HEK293 (cell line): ENCODE data around the gene ARRDC2.

Source experiments
- CTCF ChIA-PET: fragments of 350-600 bp; formaldehyde crosslinking; extraction: SDS; loops from one replicate; lab custom pipeline; 2021; ENCODE audit warnings: antibody characterized with exemption; lab: Yijun Ruan, JAX
- POLR2A ChIA-PET: fragments of 300-600 bp; formaldehyde crosslinking; extraction: SDS; loops from one replicate; lab custom pipeline; 2020; ENCODE audit warnings: antibody characterized with exemption, inconsistent platforms; lab: Yijun Ruan, JAX
- H3K27ac ChIP-seq: fragments of 200-500 bp; sonication (Bioruptor generic); 2 replicates; pipeline ENCODE4 v1.5.1; 2014; ENCODE audit warnings: low read depth, low read length, control low read depth, inconsistent platforms; ENCODE audit errors: extremely low read depth
- H3K36me3 ChIP-seq, 2 experiments: fragments of 200-500 bp in 1 of 2; sonication (Bioruptor generic) in 1 of 2; 1 replicate in 1 of 2; 2 replicates in 1 of 2; pipeline ENCODE4 v1.5.1; 2014 to 2017; ENCODE audit warnings: inconsistent platforms in 2 of 2, low read length in 2 of 2; ENCODE audit not compliant: control insufficient read depth in 2 of 2, insufficient read depth in 1 of 2
- H3K4me1 ChIP-seq: fragments of 200-500 bp; sonication (Bioruptor generic); 2 replicates; pipeline ENCODE4 v1.5.1; 2014; ENCODE audit warnings: mild to moderate bottlenecking, low read length, inconsistent platforms; ENCODE audit not compliant: control insufficient read depth, insufficient read depth
- H3K4me3 ChIP-seq: 2 replicates; pipeline ENCODE4 v1.5.1; 2011; ENCODE audit warnings: low read depth, mild to moderate bottlenecking, control low read depth, low read length, moderate library complexity
- H3K9me3 ChIP-seq: fragments of 200-500 bp; sonication (Bioruptor generic); 2 replicates; pipeline ENCODE4 v1.5.1; 2014; ENCODE audit warnings: low read depth, low read length, inconsistent platforms; ENCODE audit not compliant: control insufficient read depth, insufficient read depth
- EGR2 ChIP-seq: fragments of 450-650 bp; formaldehyde crosslinking; IDR thresholded peaks from 2 replicates; pipeline ENCODE4 v1.5.1; 2016; ENCODE audit warnings: low read depth, missing biosample characterization, missing genetic modification characterization
- GLI4 ChIP-seq: fragments of 450-650 bp; formaldehyde crosslinking; IDR thresholded peaks from 2 replicates; pipeline ENCODE4 v1.5.1; 2016; ENCODE audit warnings: missing biosample characterization, missing genetic modification characterization
- GLIS1 ChIP-seq: fragments of 450-650 bp; formaldehyde crosslinking; IDR thresholded peaks from 2 replicates; pipeline ENCODE4 v1.5.1; 2016; ENCODE audit warnings: missing biosample characterization, missing genetic modification characterization
- KLF1 ChIP-seq: fragments of 450-650 bp; formaldehyde crosslinking; IDR thresholded peaks from 2 replicates; pipeline ENCODE4 v1.5.1; 2016; ENCODE audit warnings: missing biosample characterization, missing genetic modification characterization
- KLF9 ChIP-seq: fragments of 450-650 bp; formaldehyde crosslinking; IDR thresholded peaks from 2 replicates; pipeline ENCODE4 v1.5.1; 2016; ENCODE audit warnings: missing biosample characterization, missing genetic modification characterization, low read depth
- PRDM4 ChIP-seq: fragments of 450-650 bp; formaldehyde crosslinking; IDR thresholded peaks from 2 replicates; pipeline ENCODE4 v1.5.1; 2017; ENCODE audit warnings: missing biosample characterization, missing genetic modification characterization
- RBAK ChIP-seq: fragments of 450-650 bp; formaldehyde crosslinking; IDR thresholded peaks from 2 replicates; pipeline ENCODE4 v1.5.1; 2016; ENCODE audit warnings: missing biosample characterization, missing genetic modification characterization
- SP2 ChIP-seq: fragments of 450-650 bp; formaldehyde crosslinking; IDR thresholded peaks from 2 replicates; pipeline ENCODE4 v1.5.1; 2016; ENCODE audit warnings: missing biosample characterization, missing genetic modification characterization
- TRIM28 ChIP-seq: IDR thresholded peaks from 2 replicates; pipeline ENCODE4 v1.6.1; 2011; ENCODE audit warnings: low read length, control low read depth, borderline replicate concordance
- YY2 ChIP-seq: fragments of 450-650 bp; formaldehyde crosslinking; IDR thresholded peaks from 2 replicates; pipeline ENCODE4 v1.5.1; 2016; ENCODE audit warnings: missing biosample characterization, missing genetic modification characterization
- ZBTB20 ChIP-seq: fragments of 450-650 bp; formaldehyde crosslinking; IDR thresholded peaks from 2 replicates; pipeline ENCODE4 v1.5.1; 2016; ENCODE audit warnings: missing biosample characterization, missing genetic modification characterization
- ZBTB21 ChIP-seq: fragments of 450-650 bp; formaldehyde crosslinking; IDR thresholded peaks from 2 replicates; pipeline ENCODE4 v1.5.1; 2017; ENCODE audit warnings: missing biosample characterization, missing genetic modification characterization
- ZEB2 ChIP-seq: fragments of 450-650 bp; formaldehyde crosslinking; IDR thresholded peaks from 2 replicates; pipeline ENCODE4 v1.5.1; 2016; ENCODE audit warnings: missing biosample characterization, missing genetic modification characterization
- ZFHX2 ChIP-seq: fragments of 450-650 bp; formaldehyde crosslinking; conservative IDR thresholded peaks from 2 replicates; pipeline ENCODE4 v1.5.1; 2016; ENCODE audit warnings: missing biosample characterization, missing genetic modification characterization
- ZNF114 ChIP-seq: fragments of 450-650 bp; formaldehyde crosslinking; IDR thresholded peaks from 2 replicates; pipeline ENCODE4 v1.5.0; 2017; ENCODE audit warnings: missing biosample characterization, missing genetic modification characterization
- ZNF133 ChIP-seq: fragments of 450-650 bp; formaldehyde crosslinking; IDR thresholded peaks from 2 replicates; pipeline ENCODE4 v1.5.1; 2016; ENCODE audit warnings: missing biosample characterization, missing genetic modification characterization
- ZNF140 ChIP-seq: fragments of 450-650 bp; formaldehyde crosslinking; IDR thresholded peaks from 2 replicates; pipeline ENCODE4 v1.5.1; 2016; ENCODE audit warnings: missing biosample characterization, missing genetic modification characterization
- ZNF148 ChIP-seq: fragments of 450-650 bp; formaldehyde crosslinking; IDR thresholded peaks from 2 replicates; pipeline ENCODE4 v1.5.0; 2017; ENCODE audit warnings: missing biosample characterization, missing genetic modification characterization, borderline replicate concordance
- ZNF175 ChIP-seq: fragments of 450-650 bp; formaldehyde crosslinking; IDR thresholded peaks from 2 replicates; pipeline ENCODE4 v1.5.1; 2016; ENCODE audit warnings: missing biosample characterization, missing genetic modification characterization
- ZNF211 ChIP-seq: fragments of 450-650 bp; formaldehyde crosslinking; IDR thresholded peaks from 2 replicates; pipeline ENCODE4 v1.5.1; 2016; ENCODE audit warnings: low read depth, missing biosample characterization, missing genetic modification characterization
- ZNF324 ChIP-seq: fragments of 450-650 bp; formaldehyde crosslinking; IDR thresholded peaks from 2 replicates; pipeline ENCODE4 v1.5.1; 2016; ENCODE audit warnings: missing biosample characterization, missing genetic modification characterization
- ZNF394 ChIP-seq: fragments of 450-650 bp; formaldehyde crosslinking; IDR thresholded peaks from 2 replicates; pipeline ENCODE4 v1.5.1; 2016; ENCODE audit warnings: missing biosample characterization, missing genetic modification characterization, mild to moderate bottlenecking, moderate library complexity, borderline replicate concordance
- ZNF426 ChIP-seq: fragments of 450-650 bp; formaldehyde crosslinking; IDR thresholded peaks from 2 replicates; pipeline ENCODE4 v1.5.1; 2017; ENCODE audit warnings: missing biosample characterization, missing genetic modification characterization, mild to moderate bottlenecking, inconsistent platforms, moderate library complexity
- ZNF530 ChIP-seq: fragments of 450-650 bp; formaldehyde crosslinking; IDR thresholded peaks from 2 replicates; pipeline ENCODE4 v1.5.1; 2016; ENCODE audit warnings: low read depth, missing biosample characterization, missing genetic modification characterization
- ZNF548 ChIP-seq: fragments of 450-650 bp; formaldehyde crosslinking; IDR thresholded peaks from 2 replicates; pipeline ENCODE4 v1.5.1; 2016; ENCODE audit warnings: missing biosample characterization, missing genetic modification characterization
- ZNF645 ChIP-seq: fragments of 450-650 bp; formaldehyde crosslinking; IDR thresholded peaks from 2 replicates; pipeline ENCODE4; 2016; ENCODE audit warnings: missing biosample characterization, missing genetic modification characterization
- ZNF704 ChIP-seq: fragments of 450-650 bp; formaldehyde crosslinking; IDR thresholded peaks from 2 replicates; pipeline ENCODE4 v1.5.1; 2016; ENCODE audit warnings: missing biosample characterization, missing genetic modification characterization

The ARRDC2 gene

GRCh38 chr19:18060472-18060871 lies 52.5 kb downstream of the ARRDC2 start:
- no peaks in the 10 kb centered on the region for H3K4me1 ChIP-seq
- H3K27ac ChIP-seq: no peak overlapping the region
- H3K36me3 ChIP-seq: no peaks in the 10 kb centered on the region
- H3K9me3 ChIP-seq: no peaks in the 10 kb centered on the region
- H3K4me3 ChIP-seq: no peak overlapping the region
- TF ChIP-seq PRDM4 (tag by site-specific recombination): no peak
- no peak for TF ChIP-seq ZNF148 (tag by site-specific recombination)
- no peak for TF ChIP-seq ZNF114
- TF ChIP-seq GLI4 (tag by site-specific recombination): no peak
- no peak for TF ChIP-seq ZNF211 (tag by site-specific recombination)
- TF ChIP-seq ZNF645 (tag by site-specific recombination): no peak
- no peak for TF ChIP-seq ZNF548
- peak; percentile 40 for TF ChIP-seq SP2
- POLR2A ChIA-PET: interaction anchor here (0.8 kb wide), 1 partner anchor 9 kb away, joined by 3 read pairs; no protein-coding TSS in a partner anchor
- CTCF ChIA-PET: interaction anchor here (0.6 to 8.1 kb wide), 11 partner anchors 32 to 612 kb away, joined by 3 to 101 read pairs (median 4); partner anchors contain the start of genes ARRDC2, RPL18A and TMEM221

GRCh38 chr19:18062028-18062427 lies 54.1 kb downstream of the ARRDC2 start:
- TF ChIP-seq EGR2 (tag by site-specific recombination) (0 out of 2 replicates have a peak, but pooled peaks have one; percentile 66), ZNF324 (no peak), SP2 (peak; percentile 41; the same call in 1 of the 2 replicates), ZFHX2 (peak; percentile 65)
- TF ChIP-seq, all 188 proteins: peak for 3
- no peak overlapping the region for H3K4me3 ChIP-seq
- H3K9me3 ChIP-seq: no peaks in the 10 kb centered on the region
- ChIA-PET CTCF (interaction anchor here (0.6 to 8.1 kb wide), 11 partner anchors 8 to 935 kb away, joined by 3 to 101 read pairs (median 4); partner anchors contain the start of gene ARRDC2), POLR2A (interaction anchor here (1.6 kb wide), 1 partner anchor 129 kb away, joined by 3 read pairs; the partner anchor contains the start of gene CCDC124)
- H3K4me1 ChIP-seq: no peaks in the 10 kb centered on the region
- H3K36me3 ChIP-seq: no peaks in the 10 kb centered on the region
- H3K27ac ChIP-seq: no peak overlapping the region

GRCh38 chr19:18063463-18063862 lies 55.5 kb downstream of the ARRDC2 start:
- Histone ChIP-seq H3K4me1 (no peaks in the 10 kb centered on the region), H3K9me3 (no peaks in the 10 kb centered on the region), H3K27ac (no peak overlapping the region), H3K36me3 (no peaks in the 10 kb centered on the region), H3K4me3 (no peak overlapping the region)
- ChIA-PET POLR2A (interaction anchor here (1.0 kb wide), 1 partner anchor 105 kb away, joined by 6 read pairs; no protein-coding TSS in a partner anchor), CTCF (interaction anchor here (0.5 to 3.6 kb wide), 18 partner anchors 11 to 348 kb away, joined by 3 to 36 read pairs (median 4); partner anchors contain the start of gene MPV17L2)
- TF ChIP-seq RBAK: no peak
- TF ChIP-seq ZNF394: no peak
- TF ChIP-seq TRIM28: no peak
- TF ChIP-seq ZNF704 (tag by site-specific recombination): no peak
- TF ChIP-seq ZNF133 (tag by site-specific recombination): no peak
- no peak for TF ChIP-seq ZBTB21 (tag by site-specific recombination)
- TF ChIP-seq KLF9 (tag by site-specific recombination): no peak
- TF ChIP-seq ZNF530 (tag by site-specific recombination): no peak
- TF ChIP-seq ZNF175 (tag by site-specific recombination): no peak
- no peak for TF ChIP-seq KLF1 (tag by site-specific recombination)
- TF ChIP-seq GLIS1 (tag by site-specific recombination): peak; percentile 86
- no peak for TF ChIP-seq ZNF426 (tag by site-specific recombination)
- TF ChIP-seq ZBTB20 (tag by site-specific recombination): no peak
- no peak for TF ChIP-seq ZNF140 (tag by site-specific recombination)
- no peak for TF ChIP-seq ZEB2 (tag by site-specific recombination)
- TF ChIP-seq YY2 (tag by site-specific recombination): no peak
